Stimulated activated CD4-positive, alpha-beta T cell treated with anti-CD3 and anti-CD28 coated beads, Interleukin-1b, Interleukin-23, amount 100 ng/mL, for 4 hours (primary cell): ENCODE data around the gene CALD1.

Source experiments
- DNase-seq, 2 donors: peaks; one replicate each; pipeline ENCODE4 v3.0.0-alpha.2; 2020; ENCODE audit warnings: low read depth in 2 of 2

CALD1 gene

GRCh38 chr7:134925766-134926165, 146.3 kb downstream of the CALD1 start:
- no peak for DNase-seq

- no peak for DNase-seq
Observed at GRCh38 chr7:134926396-134926795, 147.0 kb downstream of the CALD1 start.

- no peak for DNase-seq
Observed at GRCh38 chr7:134927076-134927475, 147.6 kb downstream of the CALD1 start.

- no peak for DNase-seq
Observed at GRCh38 chr7:134927723-134928122, 148.3 kb downstream of the CALD1 start.

- no peak for DNase-seq
Observed at GRCh38 chr7:134928554-134928953, 149.1 kb downstream of the CALD1 start.

GRCh38 chr7:134931487-134931886, 152.1 kb downstream of the CALD1 start:
- DNase-seq: no peak

- DNase-seq: no peak
Observed at GRCh38 chr7:134932707-134933370, 153.4 kb downstream of the CALD1 start.

- DNase-seq: no peak
Observed at GRCh38 chr7:134933460-134934068, 154.1 kb downstream of the CALD1 start.

- DNase-seq: no peak
Observed at GRCh38 chr7:134935701-134936100, 156.3 kb downstream of the CALD1 start.

GRCh38 chr7:134936893-134937510, 157.6 kb downstream of the CALD1 start:
- no peak for DNase-seq

GRCh38 chr7:134938141-134938540, 158.7 kb downstream of the CALD1 start:
- DNase-seq: no peak

GRCh38 chr7:134939136-134939535, 159.7 kb downstream of the CALD1 start:
- DNase-seq: no peak

- DNase-seq: no peak
Observed at GRCh38 chr7:134940729-134941128, 161.3 kb downstream of the CALD1 start.

GRCh38 chr7:134941185-134941900, 161.9 kb downstream of the CALD1 start:
- no peak for DNase-seq

GRCh38 chr7:134941952-134942351, 162.5 kb downstream of the CALD1 start:
- no peak for DNase-seq

GRCh38 chr7:134942690-134943466, 163.4 kb downstream of the CALD1 start:
- DNase-seq: no peak

GRCh38 chr7:134943785-134944400, 164.5 kb downstream of the CALD1 start:
- DNase-seq: no peak

- no peak for DNase-seq
Observed at GRCh38 chr7:134945691-134946090, 166.3 kb downstream of the CALD1 start.

- no peak for DNase-seq
Observed at GRCh38 chr7:134946260-134946659, 166.8 kb downstream of the CALD1 start.

GRCh38 chr7:134947329-134947728, 167.9 kb downstream of the CALD1 start:
- no peak for DNase-seq

- DNase-seq: no peak
Observed at GRCh38 chr7:134947831-134948230, 168.4 kb downstream of the CALD1 start.
